Right atrium auricular region (tissue), 2 donors: Measurements from ENCODE around the gene CCDC185. TPM values are rescaled to one million over a fixed set of nuclear protein-coding genes. Genes with fewer than 3 reads are reported as not detected.

Experiments
- DNase-seq: peaks from one replicate; pipeline ENCODE4 v3.0.0-alpha.2; 2019; ENCODE audit warnings: low spot score
- H3K27ac ChIP-seq, 2 donors: fragments of 200-600 bp; sonication (generic); 1 replicate in 1 of 2; 2 replicates in 1 of 2; pipeline ENCODE4 v1.5.1; 2016 to 2019
- H3K27me3 ChIP-seq, 2 donors: fragments of 200-600 bp; sonication (generic); one replicate each; pipeline versions ENCODE4 v1.5.1 to v1.6.0; 2017 to 2019
- H3K36me3 ChIP-seq: fragments of 200-600 bp; sonication (generic); one replicate; pipeline ENCODE4 v1.5.1; 2016
- H3K4me1 ChIP-seq, 2 donors: fragments of 200-600 bp; sonication (generic); one replicate each; pipeline versions ENCODE4 v1.5.1 to v1.6.0; 2017 to 2019
- H3K4me3 ChIP-seq, 2 donors: fragments of 200-600 bp; sonication (generic); 1 replicate in 1 of 2; 2 replicates in 1 of 2; pipeline ENCODE4 v1.5.1; 2017 to 2019; ENCODE audit warnings: mild to moderate bottlenecking in 1 of 2, moderate library complexity in 1 of 2
- H3K9me3 ChIP-seq, 2 donors: fragments of 200-600 bp; sonication (generic); one replicate each; pipeline ENCODE4 v1.5.1; 2019
- total RNA-seq, 2 donors: library from RNA; depleted of rRNA; stranded (reverse); fragments of >200 nt; gene quantifications; one replicate each; pipeline ENCODE4 v1.1.0, GENCODE V29; 2016
- TF ChIP-seq, protein P1 (sequence below), 2 donors: fragments of 200-600 bp; sonication (generic); IDR thresholded peaks; one replicate each; pipeline ENCODE4 v1.5.1; 2019; ENCODE audit warnings: antibody characterized with exemption in 2 of 2

CCDC185 gene
- total RNA-seq, 2 donors from 2014 or later: not detected

DNA sequence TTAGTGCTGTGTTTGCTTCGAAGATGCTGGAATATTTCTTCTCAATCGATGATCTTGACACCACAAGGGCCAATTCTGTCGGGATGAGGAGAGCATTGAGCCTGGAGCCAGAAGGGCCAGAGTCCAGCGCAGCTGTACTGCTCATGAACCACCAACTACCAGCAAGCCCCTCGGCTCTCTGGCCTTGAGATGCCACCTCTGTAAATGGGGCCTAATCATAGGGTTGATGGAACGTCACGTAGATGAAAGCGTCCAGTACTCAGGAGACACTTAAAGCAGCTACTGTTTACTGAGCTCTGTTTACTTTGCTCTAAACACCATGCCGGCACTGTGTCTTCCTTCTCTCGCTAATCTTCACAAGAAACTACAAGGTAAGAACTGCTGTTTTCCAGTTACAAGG lies 26.3 kb downstream of the CCDC185 start:
- H3K27me3 ChIP-seq: no peaks in the 10 kb centered on the region
- no peaks in the 10 kb centered on the region for H3K36me3 ChIP-seq
- DNase-seq: no peak

DNA sequence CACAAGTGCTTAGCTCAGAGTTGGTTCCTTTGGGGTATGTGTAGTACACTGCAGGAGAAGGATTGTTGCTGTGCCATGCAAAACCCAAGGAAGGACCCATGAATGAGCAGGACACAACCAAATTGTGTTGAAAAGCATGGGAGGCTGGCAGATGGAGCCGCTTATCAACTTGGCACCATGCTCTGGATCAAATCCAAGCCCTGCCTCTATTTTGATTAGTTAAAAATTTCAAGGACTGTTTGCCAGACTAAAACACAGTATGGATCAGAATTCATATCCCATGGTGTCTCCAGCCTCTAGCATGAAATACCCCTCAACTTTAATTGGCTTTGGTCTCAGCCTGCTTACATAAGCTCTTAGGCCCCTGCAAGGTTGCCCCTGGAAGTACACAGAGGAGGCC lies 27.8 kb downstream of the CCDC185 start:
- TF ChIP-seq, protein P1, sequence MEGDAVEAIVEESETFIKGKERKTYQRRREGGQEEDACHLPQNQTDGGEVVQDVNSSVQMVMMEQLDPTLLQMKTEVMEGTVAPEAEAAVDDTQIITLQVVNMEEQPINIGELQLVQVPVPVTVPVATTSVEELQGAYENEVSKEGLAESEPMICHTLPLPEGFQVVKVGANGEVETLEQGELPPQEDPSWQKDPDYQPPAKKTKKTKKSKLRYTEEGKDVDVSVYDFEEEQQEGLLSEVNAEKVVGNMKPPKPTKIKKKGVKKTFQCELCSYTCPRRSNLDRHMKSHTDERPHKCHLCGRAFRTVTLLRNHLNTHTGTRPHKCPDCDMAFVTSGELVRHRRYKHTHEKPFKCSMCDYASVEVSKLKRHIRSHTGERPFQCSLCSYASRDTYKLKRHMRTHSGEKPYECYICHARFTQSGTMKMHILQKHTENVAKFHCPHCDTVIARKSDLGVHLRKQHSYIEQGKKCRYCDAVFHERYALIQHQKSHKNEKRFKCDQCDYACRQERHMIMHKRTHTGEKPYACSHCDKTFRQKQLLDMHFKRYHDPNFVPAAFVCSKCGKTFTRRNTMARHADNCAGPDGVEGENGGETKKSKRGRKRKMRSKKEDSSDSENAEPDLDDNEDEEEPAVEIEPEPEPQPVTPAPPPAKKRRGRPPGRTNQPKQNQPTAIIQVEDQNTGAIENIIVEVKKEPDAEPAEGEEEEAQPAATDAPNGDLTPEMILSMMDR (IDR thresholded peaks at IDR 0.05): no peak
- no peak for DNase-seq

More for the DNA sequence above, 26.3 kb downstream of the CCDC185 start:
- Histone ChIP-seq H3K4me3 (no peak overlapping the region), H3K4me1 (peaks cover 0 to 33% of the 10 kb centered on the region in 2 donors), H3K27ac (no peak overlapping the region), H3K9me3 (no peaks in the 10 kb centered on the region)
- TF ChIP-seq, protein P1 (IDR thresholded peaks at IDR 0.05): no peak

DNA sequence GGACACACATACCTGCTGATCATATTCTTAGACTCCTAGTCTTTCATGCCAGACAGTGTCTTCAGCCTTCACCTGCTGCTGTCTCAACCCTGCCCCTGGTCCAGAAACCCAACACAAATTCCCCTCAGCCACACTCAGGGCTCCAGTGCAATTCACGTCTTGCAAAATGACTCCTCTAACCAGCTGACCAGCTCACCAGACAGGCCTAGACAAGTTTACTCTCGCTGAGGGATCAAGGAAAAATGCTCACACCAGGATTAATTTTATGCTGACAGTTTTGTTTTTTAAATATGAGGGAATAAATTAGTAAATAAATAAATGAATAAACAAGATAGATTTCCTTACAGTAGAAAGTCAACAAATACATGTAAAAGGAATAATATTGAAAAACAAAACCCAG lies 28.5 kb downstream of the CCDC185 start:
- no peaks in the 10 kb centered on the region for H3K9me3 ChIP-seq
- no peak overlapping the region for H3K27ac ChIP-seq
- H3K27me3 ChIP-seq: no peaks in the 10 kb centered on the region
- no peaks in the 10 kb centered on the region for H3K36me3 ChIP-seq
- peaks cover 0 to 39% of the 10 kb centered on the region in 2 donors for H3K4me1 ChIP-seq
- H3K4me3 ChIP-seq: no peak overlapping the region
- TF ChIP-seq, protein P1 (IDR thresholded peaks at IDR 0.05): no peak
- DNase-seq: no peak

More for the DNA sequence above, 27.8 kb downstream of the CCDC185 start:
- H3K36me3 ChIP-seq: no peaks in the 10 kb centered on the region
- H3K27me3 ChIP-seq: no peaks in the 10 kb centered on the region
- H3K27ac ChIP-seq: no peak overlapping the region
- H3K4me3 ChIP-seq: no peak overlapping the region
- H3K4me1 ChIP-seq: peaks cover 0 to 39% of the 10 kb centered on the region in 2 donors
- no peaks in the 10 kb centered on the region for H3K9me3 ChIP-seq

DNA sequence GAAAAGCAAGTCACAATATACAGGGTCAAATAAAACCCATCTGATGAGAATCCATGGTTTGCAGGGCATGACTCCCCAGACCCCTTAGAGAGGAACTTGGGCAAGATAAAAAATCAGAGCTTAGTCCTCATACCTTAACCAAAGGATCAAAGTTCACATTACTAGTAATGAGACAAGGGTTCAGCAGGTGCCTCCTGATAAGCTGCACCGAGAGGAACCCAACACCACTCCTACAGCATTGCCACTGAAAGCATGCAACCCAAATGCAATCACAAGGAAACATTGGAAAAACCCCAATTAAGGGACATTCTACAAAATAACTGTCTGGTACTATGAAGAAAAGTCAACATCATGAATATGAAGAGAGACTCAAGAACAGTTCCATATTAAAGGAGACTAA lies 29.7 kb downstream of the CCDC185 start:
- no peak overlapping the region for H3K4me3 ChIP-seq

DNA sequence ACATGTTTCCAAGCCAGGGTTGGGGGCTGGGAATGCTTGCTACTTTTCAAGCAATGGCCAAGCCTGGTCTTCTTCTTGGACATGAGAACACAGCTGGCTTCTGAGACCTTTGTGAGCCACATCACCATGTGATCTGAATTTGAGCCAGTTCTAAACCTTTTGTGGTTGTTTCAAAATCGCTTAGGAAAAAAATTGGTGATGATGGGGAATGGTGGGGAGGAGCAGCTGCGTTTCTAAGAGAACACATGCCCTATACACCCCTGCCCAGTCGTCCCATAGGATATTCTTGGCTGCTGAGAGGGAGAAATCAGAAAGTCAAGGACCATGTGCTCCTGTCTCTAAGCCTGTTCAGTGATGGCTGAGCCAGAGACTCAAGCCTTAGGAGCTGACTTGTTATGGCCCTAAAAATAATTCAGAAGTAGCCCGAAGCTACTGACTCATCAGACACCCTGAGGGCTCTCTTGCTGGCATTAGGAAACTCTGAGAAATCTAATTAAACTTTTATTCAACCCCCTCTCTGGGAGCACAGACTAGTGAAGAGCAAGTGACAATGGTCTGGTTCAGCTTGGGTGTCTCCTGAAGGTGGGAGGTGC lies 30.5 kb downstream of the CCDC185 start:
- Histone ChIP-seq H3K9me3 (peaks cover 0 to 6% of the 10 kb centered on the region in 2 donors), H3K4me3 (no peak overlapping the region), H3K4me1 (peaks cover 0 to 34% of the 10 kb centered on the region in 2 donors), H3K36me3 (no peaks in the 10 kb centered on the region), H3K27me3 (no peaks in the 10 kb centered on the region), H3K27ac (peak overlapping the region; percentile 7 to 12)
- TF ChIP-seq, protein P1 (IDR thresholded peaks at IDR 0.05): no peak
- no peak for DNase-seq

More for the DNA sequence above, 29.7 kb downstream of the CCDC185 start:
- Histone ChIP-seq H3K27ac (no peak overlapping the region), H3K9me3 (no peaks in the 10 kb centered on the region), H3K36me3 (no peaks in the 10 kb centered on the region), H3K4me1 (peaks cover 0 to 39% of the 10 kb centered on the region in 2 donors), H3K27me3 (no peaks in the 10 kb centered on the region)
- TF ChIP-seq, protein P1 (IDR thresholded peaks at IDR 0.05): no peak
- DNase-seq: no peak

DNA sequence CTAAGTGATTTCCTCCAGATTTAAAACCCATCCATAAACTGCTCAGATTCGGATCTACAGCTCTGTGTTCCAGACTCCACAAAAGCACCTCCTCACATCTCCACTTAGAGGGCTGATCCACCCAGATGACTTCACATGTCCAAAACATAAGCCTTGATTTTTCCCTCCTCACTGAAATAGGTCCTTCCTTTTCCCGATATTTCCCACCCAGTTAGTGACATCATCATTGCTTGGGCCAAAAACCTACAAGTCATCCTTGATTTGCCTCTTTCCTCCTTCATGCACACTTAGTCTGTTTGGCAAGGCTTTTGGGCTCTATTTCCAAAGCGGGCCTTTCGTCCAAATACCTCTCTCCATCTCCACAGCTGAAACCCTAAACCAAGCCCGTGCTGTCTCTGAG lies 32.3 kb downstream of the CCDC185 start:
- DNase-seq: no peak
- H3K27me3 ChIP-seq: no peaks in the 10 kb centered on the region
- H3K4me3 ChIP-seq: no peak overlapping the region
- peaks cover 0 to 45% of the 10 kb centered on the region in 2 donors for H3K4me1 ChIP-seq
- TF ChIP-seq, protein P1 (IDR thresholded peaks at IDR 0.05): no peak
- peaks cover 0 to 6% of the 10 kb centered on the region in 2 donors for H3K9me3 ChIP-seq
- H3K36me3 ChIP-seq: no peaks in the 10 kb centered on the region
- no peak overlapping the region for H3K27ac ChIP-seq
